ENCODE results near the gene WDR5. TPM values are rescaled to one million over a fixed set of nuclear protein-coding genes. Genes with fewer than 3 reads are reported as not detected.

WDR5 gene
- total RNA-seq, 1 experiment from 2014 or later = 40.3 TPM

- no peak for DNase-seq
- Histone ChIP-seq H3K4me3 (ENCODE audit: insufficient read depth, low read depth, low read length) (no peak overlapping the region), H3K27me3 (ENCODE audit: control insufficient read depth, insufficient read depth, low read length) (no peaks in the 10 kb centered on the region), H3K36me3 (replicated peaks; ENCODE audit: control insufficient read depth, insufficient read depth, low read length) (peaks cover 55% of the 10 kb centered on the region)
These were observed 9.4 kb downstream of the WDR5 start for GRCh38 chr9:134145262-134145661.

- no peak for DNase-seq
- Histone ChIP-seq H3K4me3 (ENCODE audit: insufficient read depth, low read depth, low read length) (no peak overlapping the region), H3K27me3 (ENCODE audit: control insufficient read depth, insufficient read depth, low read length) (no peaks in the 10 kb centered on the region), H3K36me3 (replicated peaks; ENCODE audit: control insufficient read depth, insufficient read depth, low read length) (peaks cover 48% of the 10 kb centered on the region)
These were observed 11.1 kb downstream of the WDR5 start for GRCh38 chr9:134146774-134147493.

- no peak for DNase-seq
- Histone ChIP-seq H3K36me3 (replicated peaks; ENCODE audit: control insufficient read depth, insufficient read depth, low read length) (peaks cover 41% of the 10 kb centered on the region), H3K27me3 (ENCODE audit: control insufficient read depth, insufficient read depth, low read length) (no peaks in the 10 kb centered on the region), H3K4me3 (ENCODE audit: insufficient read depth, low read depth, low read length) (no peak overlapping the region)
These were observed 13.5 kb downstream of the WDR5 start for GRCh38 chr9:134149380-134149779.

GRCh38 chr9:134150557-134151214, 14.8 kb downstream of the WDR5 start:
- H3K27me3 ChIP-seq (ENCODE audit: control insufficient read depth, insufficient read depth, low read length) = no peaks in the 10 kb centered on the region
- H3K4me3 ChIP-seq (ENCODE audit: insufficient read depth, low read depth, low read length) = no peak overlapping the region
- no peak for DNase-seq
- H3K36me3 ChIP-seq (replicated peaks; ENCODE audit: control insufficient read depth, insufficient read depth, low read length) = peaks cover 43% of the 10 kb centered on the region

GRCh38 chr9:134152022-134152448, 16.2 kb downstream of the WDR5 start:
- DNase-seq = no peak
- H3K4me3 ChIP-seq (ENCODE audit: insufficient read depth, low read depth, low read length) = no peak overlapping the region
- peaks cover 50% of the 10 kb centered on the region for H3K36me3 ChIP-seq (replicated peaks; ENCODE audit: control insufficient read depth, insufficient read depth, low read length)
- no peaks in the 10 kb centered on the region for H3K27me3 ChIP-seq (ENCODE audit: control insufficient read depth, insufficient read depth, low read length)

- no peak for DNase-seq
- Histone ChIP-seq H3K27me3 (ENCODE audit: control insufficient read depth, insufficient read depth, low read length) (no peaks in the 10 kb centered on the region), H3K36me3 (replicated peaks; ENCODE audit: control insufficient read depth, insufficient read depth, low read length) (peaks cover 47% of the 10 kb centered on the region), H3K4me3 (ENCODE audit: insufficient read depth, low read depth, low read length) (no peak overlapping the region)
These were observed 16.6 kb downstream of the WDR5 start for GRCh38 chr9:134152488-134152887.

GRCh38 chr9:134153450-134153849, 17.6 kb downstream of the WDR5 start:
- DNase-seq = no peak
- Histone ChIP-seq H3K36me3 (replicated peaks; ENCODE audit: control insufficient read depth, insufficient read depth, low read length) (peaks cover 50% of the 10 kb centered on the region), H3K27me3 (ENCODE audit: control insufficient read depth, insufficient read depth, low read length) (no peaks in the 10 kb centered on the region), H3K4me3 (ENCODE audit: insufficient read depth, low read depth, low read length) (no peak overlapping the region)

GRCh38 chr9:134154262-134154701, 18.4 kb downstream of the WDR5 start:
- Histone ChIP-seq H3K4me3 (ENCODE audit: insufficient read depth, low read depth, low read length) (no peak overlapping the region), H3K36me3 (replicated peaks; ENCODE audit: control insufficient read depth, insufficient read depth, low read length) (peaks cover 43% of the 10 kb centered on the region), H3K27me3 (ENCODE audit: control insufficient read depth, insufficient read depth, low read length) (no peaks in the 10 kb centered on the region)
- no peak for DNase-seq

GRCh38 chr9:134155812-134156377, 20.0 kb downstream of the WDR5 start:
- Histone ChIP-seq H3K27me3 (ENCODE audit: control insufficient read depth, insufficient read depth, low read length) (no peaks in the 10 kb centered on the region), H3K4me3 (ENCODE audit: insufficient read depth, low read depth, low read length) (no peak overlapping the region), H3K36me3 (replicated peaks; ENCODE audit: control insufficient read depth, insufficient read depth, low read length) (peaks cover 36% of the 10 kb centered on the region)
- no peak for DNase-seq

- Histone ChIP-seq H3K36me3 (replicated peaks; ENCODE audit: control insufficient read depth, insufficient read depth, low read length) (peaks cover 35% of the 10 kb centered on the region), H3K27me3 (ENCODE audit: control insufficient read depth, insufficient read depth, low read length) (no peaks in the 10 kb centered on the region), H3K4me3 (ENCODE audit: insufficient read depth, low read depth, low read length) (no peak overlapping the region)
- no peak for DNase-seq
These were observed 20.9 kb downstream of the WDR5 start for GRCh38 chr9:134156564-134157377.

GRCh38 chr9:134157378-134157885, 21.6 kb downstream of the WDR5 start:
- H3K36me3 ChIP-seq (replicated peaks; ENCODE audit: control insufficient read depth, insufficient read depth, low read length) = peaks cover 32% of the 10 kb centered on the region
- H3K27me3 ChIP-seq (ENCODE audit: control insufficient read depth, insufficient read depth, low read length) = no peaks in the 10 kb centered on the region
- H3K4me3 ChIP-seq (ENCODE audit: insufficient read depth, low read depth, low read length) = no peak overlapping the region
- no peak for DNase-seq

- Histone ChIP-seq H3K4me3 (ENCODE audit: insufficient read depth, low read depth, low read length) (no peak overlapping the region), H3K36me3 (replicated peaks; ENCODE audit: control insufficient read depth, insufficient read depth, low read length) (peaks cover 26% of the 10 kb centered on the region)
- DNase-seq = no peak
These were observed 22.4 kb downstream of the WDR5 start for GRCh38 chr9:134158242-134158641.

GRCh38 chr9:134158753-134159392, 23.0 kb downstream of the WDR5 start:
- Histone ChIP-seq H3K36me3 (replicated peaks; ENCODE audit: control insufficient read depth, insufficient read depth, low read length) (peaks cover 26% of the 10 kb centered on the region), H3K27me3 (ENCODE audit: control insufficient read depth, insufficient read depth, low read length) (no peaks in the 10 kb centered on the region), H3K4me3 (ENCODE audit: insufficient read depth, low read depth, low read length) (no peak overlapping the region)
- no peak for DNase-seq

More at GRCh38 chr9:134158242-134158641, 22.4 kb downstream of the WDR5 start:
- H3K27me3 ChIP-seq (ENCODE audit: control insufficient read depth, insufficient read depth, low read length) = no peaks in the 10 kb centered on the region
